PC-3 (cell line): Measurements from ENCODE around the gene KRTAP25-1.

Source experiments
- EZH2 ChIP-seq: fragments of 300-600 bp; sonication (generic); IDR thresholded peaks from one replicate; pipeline ENCODE4 v1.6.1; 2017; ENCODE audit warnings: antibody characterized with exemption, mild to moderate bottlenecking, low read length; ENCODE audit not compliant: unreplicated experiment
- EZH2phosphoT487 ChIP-seq: fragments of 300-600 bp; sonication (generic); IDR thresholded peaks from 2 replicates; pipeline ENCODE4 v1.6.1; 2018; ENCODE audit warnings: mild to moderate bottlenecking, antibody characterized with exemption, low read length, borderline replicate concordance
- TF ChIP-seq, protein P1 (sequence below): fragments of 300-600 bp; sonication (generic); conservative IDR thresholded peaks from 2 replicates; pipeline ENCODE4 v1.5.1; 2017; ENCODE audit warnings: antibody characterized with exemption, low read depth, mild to moderate bottlenecking, low read length

DNA sequence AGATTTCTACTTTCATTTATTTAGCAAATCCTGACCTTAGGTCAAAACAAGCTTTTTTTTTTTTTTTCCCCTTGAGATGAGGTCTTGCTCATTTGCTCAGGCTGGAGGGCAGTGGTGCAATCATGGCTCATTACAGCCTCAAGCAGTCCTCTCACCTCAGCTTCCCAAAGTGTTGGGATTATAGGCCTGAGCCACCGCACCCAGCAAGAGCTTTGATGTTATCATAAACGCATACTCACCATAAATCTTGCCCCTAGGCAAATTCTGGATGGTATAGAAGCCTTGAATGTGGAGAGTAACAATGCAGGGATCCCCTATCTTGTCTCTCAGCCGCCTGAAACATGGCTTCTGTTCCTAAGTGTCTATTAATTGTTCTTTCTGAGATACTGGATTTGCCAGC is 48.7 kb downstream of the KRTAP25-1 start:
- TF ChIP-seq, protein P1, sequence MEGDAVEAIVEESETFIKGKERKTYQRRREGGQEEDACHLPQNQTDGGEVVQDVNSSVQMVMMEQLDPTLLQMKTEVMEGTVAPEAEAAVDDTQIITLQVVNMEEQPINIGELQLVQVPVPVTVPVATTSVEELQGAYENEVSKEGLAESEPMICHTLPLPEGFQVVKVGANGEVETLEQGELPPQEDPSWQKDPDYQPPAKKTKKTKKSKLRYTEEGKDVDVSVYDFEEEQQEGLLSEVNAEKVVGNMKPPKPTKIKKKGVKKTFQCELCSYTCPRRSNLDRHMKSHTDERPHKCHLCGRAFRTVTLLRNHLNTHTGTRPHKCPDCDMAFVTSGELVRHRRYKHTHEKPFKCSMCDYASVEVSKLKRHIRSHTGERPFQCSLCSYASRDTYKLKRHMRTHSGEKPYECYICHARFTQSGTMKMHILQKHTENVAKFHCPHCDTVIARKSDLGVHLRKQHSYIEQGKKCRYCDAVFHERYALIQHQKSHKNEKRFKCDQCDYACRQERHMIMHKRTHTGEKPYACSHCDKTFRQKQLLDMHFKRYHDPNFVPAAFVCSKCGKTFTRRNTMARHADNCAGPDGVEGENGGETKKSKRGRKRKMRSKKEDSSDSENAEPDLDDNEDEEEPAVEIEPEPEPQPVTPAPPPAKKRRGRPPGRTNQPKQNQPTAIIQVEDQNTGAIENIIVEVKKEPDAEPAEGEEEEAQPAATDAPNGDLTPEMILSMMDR = no peak
- TF ChIP-seq EZH2phosphoT487 (no peak), EZH2 (no peak)
